ENCODE data around the gene KIAA0753.

The KIAA0753 gene

GRCh38 chr17:6677158-6677831, 36.8 kb upstream of the KIAA0753 start:
- Histone ChIP-seq H3K27ac (ENCODE audit: insufficient read depth in 1 of 2, low read depth in 1 of 2, low read length in 2 of 2, poor library complexity in 1 of 2, severe bottlenecking in 2 of 2) (no peak overlapping the region), H3K4me1 (ENCODE audit: control extremely low read depth in 1 of 4, control insufficient read depth in 4 of 4, insufficient read depth in 4 of 4, low read length in 3 of 4) (peaks cover 0 to 12% (median 11%) of the 10 kb centered on the region in 4 experiments), H3K27me3 (replicated peaks in 2 of 5; ENCODE audit: control insufficient read depth in 4 of 5, insufficient read depth in 5 of 5, low read length in 4 of 5) (peaks cover 0 to 56% (median 29%) of the 10 kb centered on the region in 5 experiments), H3K36me3 (ENCODE audit: control insufficient read depth in 4 of 4, insufficient read depth in 4 of 4, low read length in 3 of 4) (no peaks in the 10 kb centered on the region), H3K4me3 (ENCODE audit: control insufficient read depth in 1 of 7, extremely low read depth in 1 of 7, insufficient read depth in 4 of 7, low read depth in 2 of 7, low read length in 6 of 7) (no peak overlapping the region), H3K9me3 (ENCODE audit: control extremely low read depth in 1 of 5, control insufficient read depth in 4 of 5, insufficient read depth in 2 of 5, low read depth in 1 of 5, low read length in 4 of 5) (no peaks in the 10 kb centered on the region)
- POLR2A ChIA-PET, result interaction anchor here (0.5 to 1.2 kb wide), 3 partner anchors 9 to 1838 kb away, joined by 4 read pairs; no protein-coding TSS in a partner anchor
- CTCF ChIA-PET, result interaction anchor here (0.8 to 4.4 kb wide), 5 partner anchors 10 to 234 kb away, joined by 3 to 19 read pairs (median 7); no protein-coding TSS in a partner anchor
- DNase-seq, result peak; percentile 45 to 78 (median 76)
- 27% methylated on average over 16 of the region's 16 CpGs for WGBS (ENCODE audit: insufficient coverage)

DNA sequence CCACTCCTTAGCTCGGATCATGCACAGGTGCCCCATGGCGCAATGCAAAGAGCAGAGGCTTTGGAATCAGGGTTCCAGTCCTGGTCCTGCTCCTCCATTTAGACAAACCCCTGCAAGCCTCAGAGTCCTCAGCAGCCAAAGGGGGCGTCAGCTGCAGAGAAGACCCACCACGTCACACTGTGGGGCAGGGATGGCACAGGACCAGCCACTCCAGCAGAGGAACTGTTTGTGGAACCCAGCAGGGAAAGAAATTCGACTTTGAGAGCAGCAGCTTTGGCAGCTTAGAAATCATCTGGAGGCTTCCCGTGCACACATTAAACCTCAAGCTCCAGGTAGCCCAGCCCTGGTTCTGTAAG, 36.3 kb upstream of the KIAA0753 start:
- POLR2A ChIA-PET, result interaction anchor here (1.2 kb wide), 1 partner anchor 9 kb away, joined by 4 read pairs; no protein-coding TSS in a partner anchor
- H3K27ac ChIP-seq (ENCODE audit: insufficient read depth in 1 of 2, low read depth in 1 of 2, low read length in 2 of 2, poor library complexity in 1 of 2, severe bottlenecking in 2 of 2), result no peak overlapping the region
- CTCF ChIA-PET, result interaction anchor here (1.4 to 4.4 kb wide), 4 partner anchors 10 to 234 kb away, joined by 3 to 19 read pairs (median 10); no protein-coding TSS in a partner anchor
- no peaks in the 10 kb centered on the region for H3K36me3 ChIP-seq (ENCODE audit: control insufficient read depth in 4 of 4, insufficient read depth in 4 of 4, low read length in 3 of 4)
- H3K9me3 ChIP-seq (ENCODE audit: control extremely low read depth in 1 of 5, control insufficient read depth in 4 of 5, insufficient read depth in 2 of 5, low read depth in 1 of 5, low read length in 4 of 5), result no peaks in the 10 kb centered on the region
- peaks cover 0 to 53% (median 26%) of the 10 kb centered on the region in 5 experiments for H3K27me3 ChIP-seq (replicated peaks in 2 of 5; ENCODE audit: control insufficient read depth in 4 of 5, insufficient read depth in 5 of 5, low read length in 4 of 5)
- H3K4me1 ChIP-seq (ENCODE audit: control extremely low read depth in 1 of 4, control insufficient read depth in 4 of 4, insufficient read depth in 4 of 4, low read length in 3 of 4), result peaks cover 0 to 12% (median 11%) of the 10 kb centered on the region in 4 experiments
- 87% methylated on average over 5 of the region's 6 CpGs for WGBS (ENCODE audit: insufficient coverage)
- no peak overlapping the region for H3K4me3 ChIP-seq (ENCODE audit: control insufficient read depth in 1 of 7, extremely low read depth in 1 of 7, insufficient read depth in 4 of 7, low read depth in 2 of 7, low read length in 6 of 7)
- no peak for DNase-seq

DNA sequence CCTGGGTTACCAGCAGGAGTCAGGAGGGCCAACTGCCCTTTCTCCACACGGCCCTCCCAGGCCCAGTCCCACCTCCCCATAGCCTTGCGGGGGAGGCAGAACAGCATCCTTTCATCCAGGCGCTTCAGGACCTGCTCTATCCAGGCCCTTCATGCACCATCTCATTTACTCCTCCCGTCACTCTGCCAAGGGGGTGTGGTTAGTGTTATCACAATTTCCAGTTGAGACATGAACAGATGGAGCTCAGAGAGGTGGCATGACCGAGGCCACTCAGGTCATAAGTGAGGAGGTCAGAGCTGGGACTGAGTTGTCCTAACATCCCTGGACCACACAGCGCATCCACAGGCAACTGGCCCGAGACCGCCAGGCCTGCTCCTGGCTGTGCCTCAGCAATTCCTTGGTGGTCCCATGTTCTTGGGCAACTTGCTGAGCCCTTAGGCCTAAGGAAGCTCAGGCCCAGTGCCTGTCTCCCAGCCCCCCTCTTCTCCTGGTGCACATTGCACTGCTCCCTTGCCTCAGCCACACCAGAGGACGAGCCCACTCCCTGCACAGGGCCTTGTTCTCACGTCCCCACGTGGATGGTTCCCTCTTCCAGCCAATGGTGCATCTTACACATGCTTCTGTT, 34.8 kb upstream of the KIAA0753 start:
- 83% methylated on average over 9 of the region's 11 CpGs for WGBS (ENCODE audit: insufficient coverage)
- H3K4me1 ChIP-seq (ENCODE audit: control extremely low read depth in 1 of 4, control insufficient read depth in 4 of 4, insufficient read depth in 4 of 4, low read length in 3 of 4), result peaks cover 0 to 12% (median 11%) of the 10 kb centered on the region in 4 experiments
- DNase-seq, result no peak
- H3K36me3 ChIP-seq (ENCODE audit: control insufficient read depth in 4 of 4, insufficient read depth in 4 of 4, low read length in 3 of 4), result no peaks in the 10 kb centered on the region
- no peaks in the 10 kb centered on the region for H3K9me3 ChIP-seq (ENCODE audit: control extremely low read depth in 1 of 5, control insufficient read depth in 4 of 5, insufficient read depth in 2 of 5, low read depth in 1 of 5, low read length in 4 of 5)
- ChIA-PET POLR2A (no interaction called here), CTCF (interaction anchor here (0.6 to 4.4 kb wide), 2 partner anchors 8 to 146 kb away, joined by 3 to 19 read pairs; no protein-coding TSS in a partner anchor)
- peaks cover 0 to 46% (median 33%) of the 10 kb centered on the region in 5 experiments for H3K27me3 ChIP-seq (replicated peaks in 2 of 5; ENCODE audit: control insufficient read depth in 4 of 5, insufficient read depth in 5 of 5, low read length in 4 of 5)
- no peak overlapping the region for H3K27ac ChIP-seq (ENCODE audit: insufficient read depth in 1 of 2, low read depth in 1 of 2, low read length in 2 of 2, poor library complexity in 1 of 2, severe bottlenecking in 2 of 2)
- H3K4me3 ChIP-seq (ENCODE audit: control insufficient read depth in 1 of 7, extremely low read depth in 1 of 7, insufficient read depth in 4 of 7, low read depth in 2 of 7, low read length in 6 of 7), result no peak overlapping the region

DNA sequence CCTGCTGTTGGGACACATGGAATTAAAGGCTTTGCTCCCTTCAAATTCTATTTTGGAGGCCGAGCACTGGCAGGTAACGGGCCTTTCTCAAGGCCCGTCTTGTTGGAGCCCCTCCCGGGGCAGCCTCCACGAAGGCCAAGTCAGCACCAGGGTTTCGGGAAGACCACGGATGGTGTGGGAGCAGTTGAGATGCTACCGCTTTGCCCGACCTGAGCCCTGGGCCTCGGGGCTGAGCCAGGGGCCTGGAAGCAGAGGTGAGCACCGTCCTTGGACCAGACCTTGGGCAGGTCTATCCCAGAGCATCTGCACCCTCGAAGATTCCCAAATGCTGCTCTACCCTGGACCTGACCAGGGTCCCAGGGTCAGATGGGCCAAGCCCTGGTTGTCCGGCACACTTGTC, 34.1 kb upstream of the KIAA0753 start:
- WGBS (ENCODE audit: insufficient coverage), result 98% methylated on average over 13 of the region's 13 CpGs
- ChIA-PET POLR2A (no interaction called here), CTCF (no interaction called here)
- no peaks in the 10 kb centered on the region for H3K36me3 ChIP-seq (ENCODE audit: control insufficient read depth in 4 of 4, insufficient read depth in 4 of 4, low read length in 3 of 4)
- no peak for DNase-seq
- H3K27ac ChIP-seq (ENCODE audit: insufficient read depth in 1 of 2, low read depth in 1 of 2, low read length in 2 of 2, poor library complexity in 1 of 2, severe bottlenecking in 2 of 2), result no peak overlapping the region
- H3K9me3 ChIP-seq (ENCODE audit: control extremely low read depth in 1 of 5, control insufficient read depth in 4 of 5, insufficient read depth in 2 of 5, low read depth in 1 of 5, low read length in 4 of 5), result no peaks in the 10 kb centered on the region
- peaks cover 0 to 12% (median 11%) of the 10 kb centered on the region in 4 experiments for H3K4me1 ChIP-seq (ENCODE audit: control extremely low read depth in 1 of 4, control insufficient read depth in 4 of 4, insufficient read depth in 4 of 4, low read length in 3 of 4)
- H3K27me3 ChIP-seq (replicated peaks in 2 of 5; ENCODE audit: control insufficient read depth in 4 of 5, insufficient read depth in 5 of 5, low read length in 4 of 5), result peaks cover 0 to 43% (median 33%) of the 10 kb centered on the region in 5 experiments
- H3K4me3 ChIP-seq (ENCODE audit: control insufficient read depth in 1 of 7, extremely low read depth in 1 of 7, insufficient read depth in 4 of 7, low read depth in 2 of 7, low read length in 6 of 7), result no peak overlapping the region

DNA sequence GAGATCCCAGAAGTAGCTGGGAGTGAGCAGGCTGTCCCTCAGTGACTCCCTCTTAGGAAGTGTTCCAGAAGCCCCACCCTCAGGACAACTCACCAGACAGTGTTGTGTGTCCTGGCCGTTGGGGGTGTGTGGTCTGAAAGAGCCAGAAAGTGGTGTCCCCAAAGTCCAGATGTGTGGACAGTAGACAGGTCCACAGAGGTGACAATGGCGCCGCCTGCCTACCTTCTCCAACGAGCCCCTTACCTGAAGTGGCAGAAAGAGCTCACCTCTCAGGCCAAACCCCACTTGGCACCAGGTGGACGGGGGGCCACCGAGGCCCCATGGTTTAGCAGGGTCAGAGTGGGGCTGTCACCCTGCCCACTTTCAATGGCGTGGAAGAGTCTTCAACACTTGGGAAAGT, 30.9 kb upstream of the KIAA0753 start:
- H3K9me3 ChIP-seq (ENCODE audit: control extremely low read depth in 1 of 5, control insufficient read depth in 4 of 5, insufficient read depth in 2 of 5, low read depth in 1 of 5, low read length in 4 of 5), result no peaks in the 10 kb centered on the region
- H3K27me3 ChIP-seq (replicated peaks in 2 of 5; ENCODE audit: control insufficient read depth in 4 of 5, insufficient read depth in 5 of 5, low read length in 4 of 5), result peaks cover 0 to 35% (median 18%) of the 10 kb centered on the region in 5 experiments
- H3K4me1 ChIP-seq (ENCODE audit: control extremely low read depth in 1 of 4, control insufficient read depth in 4 of 4, insufficient read depth in 4 of 4, low read length in 3 of 4), result peaks cover 0 to 4% (median under 1%) of the 10 kb centered on the region in 4 experiments
- POLR2A ChIA-PET, result no interaction called here
- no peak for DNase-seq
- no peaks in the 10 kb centered on the region for H3K36me3 ChIP-seq (ENCODE audit: control insufficient read depth in 4 of 4, insufficient read depth in 4 of 4, low read length in 3 of 4)
- CTCF ChIA-PET, result interaction anchor here (1.1 to 1.3 kb wide), 2 partner anchors 10 to 44 kb away, joined by 3 to 5 read pairs; no protein-coding TSS in a partner anchor
- no peak overlapping the region for H3K27ac ChIP-seq (ENCODE audit: insufficient read depth in 1 of 2, low read depth in 1 of 2, low read length in 2 of 2, poor library complexity in 1 of 2, severe bottlenecking in 2 of 2)
- WGBS (ENCODE audit: insufficient coverage), result 100% methylated on average over 7 of the region's 7 CpGs
- no peak overlapping the region for H3K4me3 ChIP-seq (ENCODE audit: control insufficient read depth in 1 of 7, extremely low read depth in 1 of 7, insufficient read depth in 4 of 7, low read depth in 2 of 7, low read length in 6 of 7)

- Histone ChIP-seq H3K4me1 (ENCODE audit: control extremely low read depth in 1 of 4, control insufficient read depth in 4 of 4, insufficient read depth in 4 of 4, low read length in 3 of 4) (peaks cover 0 to 6% (median 2%) of the 10 kb centered on the region in 4 experiments), H3K9me3 (ENCODE audit: control extremely low read depth in 1 of 5, control insufficient read depth in 4 of 5, insufficient read depth in 2 of 5, low read depth in 1 of 5, low read length in 4 of 5) (no peaks in the 10 kb centered on the region), H3K27me3 (replicated peaks in 2 of 5; ENCODE audit: control insufficient read depth in 4 of 5, insufficient read depth in 5 of 5, low read length in 4 of 5) (peaks cover 0 to 34% (median 17%) of the 10 kb centered on the region in 5 experiments), H3K4me3 (ENCODE audit: control insufficient read depth in 1 of 7, extremely low read depth in 1 of 7, insufficient read depth in 4 of 7, low read depth in 2 of 7, low read length in 6 of 7) (no peak overlapping the region), H3K27ac (ENCODE audit: insufficient read depth in 1 of 2, low read depth in 1 of 2, low read length in 2 of 2, poor library complexity in 1 of 2, severe bottlenecking in 2 of 2) (no peak overlapping the region), H3K36me3 (ENCODE audit: control insufficient read depth in 4 of 4, insufficient read depth in 4 of 4, low read length in 3 of 4) (no peaks in the 10 kb centered on the region)
- CTCF ChIA-PET, result interaction anchor here (1.1 to 1.3 kb wide), 2 partner anchors 10 to 44 kb away, joined by 3 to 5 read pairs; no protein-coding TSS in a partner anchor
- POLR2A ChIA-PET, result no interaction called here
- WGBS (ENCODE audit: insufficient coverage), result 96% methylated on average over 6 of the region's 6 CpGs
- DNase-seq, result no peak
These were observed 30.5 kb upstream of the KIAA0753 start for GRCh38 chr17:6670999-6671398.

DNA sequence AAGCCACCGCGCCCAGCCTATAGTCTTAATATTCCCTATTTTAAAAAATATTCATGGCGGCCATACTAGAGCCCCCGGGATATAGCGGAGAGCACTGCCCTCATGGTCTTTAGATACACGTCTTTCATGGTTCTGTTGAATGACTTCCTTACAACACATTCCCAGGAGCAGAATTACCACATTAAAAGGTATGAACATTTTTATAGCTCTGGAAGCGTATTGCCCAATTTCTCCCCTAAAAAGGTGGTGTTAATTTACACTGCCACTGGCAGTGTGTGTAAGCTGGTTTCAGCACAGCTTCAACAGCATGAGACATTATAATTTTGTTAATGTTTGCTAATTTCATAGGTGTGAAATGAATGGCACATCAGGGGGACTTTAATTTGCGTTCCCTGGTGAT, 30.1 kb upstream of the KIAA0753 start:
- POLR2A ChIA-PET, result no interaction called here
- H3K27me3 ChIP-seq (replicated peaks in 2 of 5; ENCODE audit: control insufficient read depth in 4 of 5, insufficient read depth in 5 of 5, low read length in 4 of 5), result peaks cover 0 to 30% (median 14%) of the 10 kb centered on the region in 5 experiments
- peaks cover 0 to 6% (median 2%) of the 10 kb centered on the region in 4 experiments for H3K4me1 ChIP-seq (ENCODE audit: control extremely low read depth in 1 of 4, control insufficient read depth in 4 of 4, insufficient read depth in 4 of 4, low read length in 3 of 4)
- no peak overlapping the region for H3K27ac ChIP-seq (ENCODE audit: insufficient read depth in 1 of 2, low read depth in 1 of 2, low read length in 2 of 2, poor library complexity in 1 of 2, severe bottlenecking in 2 of 2)
- 94% methylated on average over 7 of the region's 8 CpGs for whole genome bisulfite sequencing (ENCODE audit: insufficient coverage)
- DNase-seq, result no peak
- no peaks in the 10 kb centered on the region for H3K36me3 ChIP-seq (ENCODE audit: control insufficient read depth in 4 of 4, insufficient read depth in 4 of 4, low read length in 3 of 4)
- CTCF ChIA-PET, result interaction anchor here (1.3 kb wide), 1 partner anchor 10 kb away, joined by 5 read pairs; no protein-coding TSS in a partner anchor
- no peak overlapping the region for H3K4me3 ChIP-seq (ENCODE audit: control insufficient read depth in 1 of 7, extremely low read depth in 1 of 7, insufficient read depth in 4 of 7, low read depth in 2 of 7, low read length in 6 of 7)
- no peaks in the 10 kb centered on the region for H3K9me3 ChIP-seq (ENCODE audit: control extremely low read depth in 1 of 5, control insufficient read depth in 4 of 5, insufficient read depth in 2 of 5, low read depth in 1 of 5, low read length in 4 of 5)

All from common myeloid progenitor, CD34-positive (primary cell).